ENCODE data around the gene CABCOCO1.

Gene CABCOCO1

DNA sequence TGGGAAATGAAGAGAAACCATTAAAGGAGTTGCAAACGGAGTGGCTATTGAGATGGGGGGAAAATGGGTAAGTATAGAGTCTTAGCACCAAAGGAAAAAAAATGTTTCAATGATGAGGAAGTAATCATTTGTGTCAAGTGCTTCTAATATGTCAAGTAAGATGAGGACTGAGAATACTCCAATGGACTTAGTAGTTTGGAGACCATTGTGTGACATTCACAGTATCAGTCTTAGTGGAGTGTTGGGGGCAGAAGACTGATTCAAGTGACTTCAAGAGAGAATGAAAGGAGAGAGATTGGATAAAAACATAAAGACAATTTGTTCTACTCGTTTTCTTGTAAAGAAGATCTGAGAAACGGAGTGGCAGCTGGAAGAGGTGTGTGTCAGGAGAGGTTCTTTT is 150.2 kb downstream of the CABCOCO1 start:
- no peak for DNase-seq

DNA sequence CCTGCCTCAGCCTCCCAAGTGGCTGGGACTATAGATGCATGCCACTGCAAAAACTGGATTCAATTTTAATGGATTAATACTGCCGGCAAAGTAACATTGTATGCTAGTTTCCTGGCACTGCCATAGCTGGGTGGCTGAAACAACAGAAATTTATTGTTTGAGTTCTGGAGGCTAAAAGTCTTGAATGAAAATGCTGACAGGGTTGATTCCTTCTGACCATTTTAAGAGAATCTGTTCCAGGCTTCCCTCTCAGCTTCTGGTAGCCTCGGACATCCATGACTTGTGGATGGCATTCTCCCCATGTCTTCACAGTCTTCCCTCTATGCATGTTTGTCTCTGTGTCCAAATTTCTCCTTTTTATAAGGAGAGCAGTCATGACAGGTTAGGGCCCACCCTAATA is 151.4 kb downstream of the CABCOCO1 start:
- no peak for DNase-seq

DNA sequence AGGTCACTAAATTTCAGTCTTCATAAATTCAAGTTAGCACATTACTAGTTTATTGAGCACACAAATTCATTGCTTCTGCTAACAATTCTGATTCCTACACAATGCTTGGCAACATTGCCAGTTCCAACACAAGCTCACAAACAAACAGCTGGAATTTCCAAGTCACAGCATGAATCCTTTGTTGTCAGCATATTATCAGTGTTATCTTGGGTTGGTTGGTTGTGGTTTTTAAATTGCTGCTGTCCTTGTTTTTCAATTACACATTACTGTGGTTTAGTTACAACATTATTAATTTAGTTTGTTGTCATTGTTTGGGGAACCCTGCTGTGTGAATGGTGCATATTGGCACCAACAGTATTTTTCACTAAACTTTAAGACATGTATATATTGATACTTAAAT is 152.8 kb downstream of the CABCOCO1 start:
- DNase-seq, result no peak
